ENCODE results near the gene DIP2A. TPM values are rescaled to one million over a fixed set of nuclear protein-coding genes. Genes with fewer than 3 reads are reported as not detected.

DIP2A gene
- total and polyA plus RNA-seq, 5 donors, result 28.6 to 40.6 (median 37.1) TPM

DNA sequence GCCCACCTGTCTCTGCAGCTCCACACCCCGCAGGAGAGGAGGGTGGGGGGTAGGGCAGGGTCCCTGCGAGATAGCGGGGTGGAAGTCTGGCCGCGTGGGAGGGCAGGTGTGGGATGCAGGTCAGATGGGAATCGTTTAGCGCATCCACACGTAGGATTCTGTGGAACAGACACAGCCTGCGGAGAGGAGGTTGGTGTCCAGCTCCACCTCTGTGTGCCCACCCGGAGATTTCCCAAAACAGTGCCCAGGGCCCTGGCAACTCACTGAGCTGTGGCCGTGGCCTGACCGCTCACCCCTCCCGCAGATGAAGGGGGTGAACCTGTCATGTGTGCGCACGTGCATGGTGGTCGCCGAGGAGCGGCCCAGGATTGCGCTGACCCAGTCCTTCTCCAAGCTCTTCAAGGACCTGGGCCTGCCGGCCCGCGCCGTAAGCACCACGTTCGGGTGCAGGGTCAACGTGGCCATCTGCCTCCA lies 99.3 kb downstream of the DIP2A start:
- Histone ChIP-seq H3K27me3 (ENCODE audit: control insufficient read depth, insufficient read depth) (no peaks in the 10 kb centered on the region), H3K4me3 (ENCODE audit: low read length) (no peak overlapping the region), H3K4me1 (ENCODE audit: control insufficient read depth, insufficient read depth, low read length) (peaks cover 2% of the 10 kb centered on the region), H3K9me3 (ENCODE audit: control insufficient read depth, low read length) (no peaks in the 10 kb centered on the region), H3K27ac (ENCODE audit: low read length) (no peak overlapping the region)
- DNase-seq, result peak in 1 of 3 donors; percentile 52
- WGBS, result 94% methylated on average over 26 of the region's 26 CpGs
- no peak for ATAC-seq
- intact Hi-C loops (cut with DNase I), result no loop called here

DNA sequence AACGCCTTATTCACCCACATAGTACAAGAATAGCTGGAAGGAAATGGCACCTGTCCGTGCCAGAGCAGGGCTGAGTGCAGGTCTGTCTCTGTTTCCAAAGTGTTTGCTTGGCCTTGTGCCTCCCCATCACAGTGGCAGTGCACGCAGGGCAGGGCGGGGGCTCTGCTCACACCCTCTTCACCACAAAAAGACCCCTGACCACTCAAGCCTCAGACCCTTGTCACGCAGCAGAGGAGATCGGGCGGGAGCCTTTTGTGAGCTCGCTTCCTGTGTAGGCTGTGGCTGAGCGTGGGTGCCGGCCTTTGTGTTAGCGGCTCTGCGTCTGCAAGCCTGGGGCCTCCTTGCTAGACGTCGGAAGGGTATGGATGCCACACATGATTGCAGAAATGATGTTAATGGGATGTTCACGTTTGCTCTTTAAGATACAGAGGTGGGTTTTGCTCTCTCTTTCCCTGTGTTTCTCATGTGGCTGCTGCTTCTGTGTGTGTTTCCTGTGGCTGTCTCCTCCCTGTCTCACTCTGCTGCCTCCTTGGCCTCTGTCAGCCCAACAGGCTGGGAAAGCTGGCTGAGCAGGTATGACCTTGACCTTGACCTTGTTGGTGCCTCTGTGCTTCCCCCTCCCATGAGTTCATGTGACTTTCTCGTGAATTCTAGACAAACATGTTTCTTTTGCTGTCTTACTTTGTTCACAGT lies 100.7 kb downstream of the DIP2A start:
- intact Hi-C loops (cut with DNase I), result no loop called here
- Histone ChIP-seq H3K9me3 (ENCODE audit: control insufficient read depth, low read length) (no peaks in the 10 kb centered on the region), H3K27ac (ENCODE audit: low read length) (peak overlapping the region; percentile 31), H3K4me3 (ENCODE audit: low read length) (no peak overlapping the region), H3K27me3 (ENCODE audit: control insufficient read depth, insufficient read depth) (no peaks in the 10 kb centered on the region), H3K4me1 (ENCODE audit: control insufficient read depth, insufficient read depth, low read length) (peaks cover 2% of the 10 kb centered on the region)
- peak in 1 of 3 donors; percentile 64 for DNase-seq
- ATAC-seq, result peak in 1 of 2 donors; percentile 10
- WGBS, result 60% methylated on average over 16 of the region's 16 CpGs

DNA sequence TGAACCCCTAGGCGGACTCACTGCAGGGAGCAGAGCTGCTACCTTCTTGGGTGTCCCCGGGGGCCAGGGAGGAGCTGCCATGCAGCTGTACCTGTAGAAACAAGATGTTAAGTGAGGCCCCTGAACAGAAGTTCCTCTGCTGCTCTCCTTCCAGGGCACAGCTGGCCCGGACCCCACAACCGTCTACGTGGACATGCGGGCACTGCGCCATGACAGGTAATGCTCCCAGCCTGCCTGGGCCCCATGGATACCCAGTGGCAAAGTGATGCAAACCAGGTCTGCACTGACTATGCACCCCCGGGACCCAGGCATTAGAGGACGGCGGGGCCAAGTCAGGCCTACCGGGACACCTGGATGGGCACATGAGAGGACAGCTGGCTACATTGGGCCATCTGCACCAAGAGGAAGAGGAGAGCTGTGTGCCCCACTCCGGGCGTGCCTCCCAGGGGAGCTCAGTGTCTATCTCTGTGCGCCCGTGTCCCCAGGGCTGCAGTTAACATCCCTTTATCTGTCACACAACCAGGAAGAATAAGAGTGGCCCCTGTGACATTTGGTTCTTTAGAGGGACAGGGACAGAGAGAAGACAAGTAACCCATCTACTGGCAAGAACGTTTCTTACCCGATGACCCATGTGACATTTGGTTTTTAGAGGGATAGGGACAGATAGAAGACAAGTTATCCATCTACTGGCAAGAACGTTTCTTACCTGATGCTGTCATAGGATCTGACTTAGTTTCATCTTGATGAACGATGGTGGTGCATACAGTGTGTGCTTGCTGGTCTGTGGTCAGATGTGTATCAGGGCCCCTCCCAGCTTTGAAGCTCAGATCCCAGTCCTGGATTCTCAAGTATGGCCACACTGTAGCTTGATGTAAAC lies 102.1 kb downstream of the DIP2A start:
- Histone ChIP-seq H3K9me3 (ENCODE audit: control insufficient read depth, low read length) (no peaks in the 10 kb centered on the region), H3K27ac (ENCODE audit: low read length) (no peak overlapping the region), H3K27me3 (ENCODE audit: control insufficient read depth, insufficient read depth) (no peaks in the 10 kb centered on the region), H3K4me3 (ENCODE audit: low read length) (no peak overlapping the region), H3K4me1 (ENCODE audit: control insufficient read depth, insufficient read depth, low read length) (peaks cover 2% of the 10 kb centered on the region)
- ATAC-seq (no peak), DNase-seq (peak in 1 of 3 donors; percentile 53)
- WGBS, result 92% methylated on average over 19 of the region's 19 CpGs
- intact Hi-C loops (cut with DNase I), result no loop called here

DNA sequence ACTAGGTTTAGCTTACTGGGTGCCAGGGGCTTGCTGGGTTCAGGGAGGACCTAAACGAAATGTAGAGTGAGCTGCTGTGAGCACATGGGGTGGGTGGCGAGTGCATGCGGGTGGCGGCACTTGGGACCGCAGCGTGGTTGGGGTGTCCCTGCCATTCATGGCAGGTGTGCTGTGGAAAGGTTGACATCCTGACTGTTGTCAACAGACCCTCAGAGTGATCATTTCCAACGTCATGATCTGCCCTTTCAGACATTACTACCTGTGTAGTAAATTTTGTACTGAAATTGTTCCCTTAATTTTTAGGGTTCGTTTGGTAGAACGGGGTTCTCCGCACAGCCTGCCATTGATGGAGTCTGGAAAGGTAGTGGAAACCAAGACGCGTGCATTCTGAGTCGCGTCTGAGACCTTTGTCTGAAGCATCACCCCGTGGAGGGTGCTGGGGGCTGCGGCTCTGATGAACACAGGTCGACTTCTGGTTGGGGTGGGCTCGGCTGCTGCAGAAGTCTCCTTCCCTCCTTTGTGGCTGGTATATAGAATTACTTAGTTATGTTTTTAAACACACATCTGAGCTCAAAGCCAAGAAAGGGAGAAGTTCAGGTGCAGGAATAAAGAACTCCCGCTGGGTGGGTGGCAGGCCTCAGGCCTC lies 102.9 kb downstream of the DIP2A start:
- H3K4me1 ChIP-seq (ENCODE audit: control insufficient read depth, insufficient read depth, low read length), result peaks cover 2% of the 10 kb centered on the region
- H3K4me3 ChIP-seq (ENCODE audit: low read length), result no peak overlapping the region
- no peak overlapping the region for H3K27ac ChIP-seq (ENCODE audit: low read length)
- ATAC-seq (no peak), DNase-seq (no peak)
- H3K9me3 ChIP-seq (ENCODE audit: control insufficient read depth, low read length), result no peaks in the 10 kb centered on the region
- intact Hi-C loops (cut with DNase I), result no loop called here
- WGBS, result 95% methylated on average over 19 of the region's 19 CpGs
- H3K27me3 ChIP-seq (ENCODE audit: control insufficient read depth, insufficient read depth), result no peaks in the 10 kb centered on the region

DNA sequence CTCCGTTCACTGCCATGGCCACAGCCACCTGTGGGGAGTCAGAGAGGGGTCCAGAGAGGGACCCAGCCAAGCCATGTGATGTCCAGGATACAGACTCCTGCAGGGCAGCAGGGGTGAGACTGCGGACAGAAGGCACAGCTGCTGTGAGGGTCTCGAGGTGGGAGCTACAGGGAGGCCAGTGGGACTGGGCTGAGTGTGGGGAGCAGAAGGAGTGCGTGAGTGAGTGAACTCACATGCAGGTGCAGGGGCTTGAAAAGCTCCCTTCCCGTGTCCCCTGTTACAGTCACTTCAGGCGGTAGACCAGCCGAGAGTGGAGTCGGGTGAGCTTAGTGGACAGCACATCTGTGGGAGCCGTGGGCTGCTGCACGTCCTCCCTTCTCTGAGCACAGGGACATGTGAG lies 103.8 kb downstream of the DIP2A start:
- H3K4me3 ChIP-seq (ENCODE audit: low read length), result no peak overlapping the region
- H3K4me1 ChIP-seq (ENCODE audit: control insufficient read depth, insufficient read depth, low read length), result peaks cover 2% of the 10 kb centered on the region
- H3K27ac ChIP-seq (ENCODE audit: low read length), result no peak overlapping the region
- intact Hi-C loops (cut with DNase I), result no loop called here
- ATAC-seq, result no peak
- no peak for DNase-seq
- H3K27me3 ChIP-seq (ENCODE audit: control insufficient read depth, insufficient read depth), result no peaks in the 10 kb centered on the region
- 90% methylated on average over 10 of the region's 10 CpGs for WGBS
- no peaks in the 10 kb centered on the region for H3K9me3 ChIP-seq (ENCODE audit: control insufficient read depth, low read length)

DNA sequence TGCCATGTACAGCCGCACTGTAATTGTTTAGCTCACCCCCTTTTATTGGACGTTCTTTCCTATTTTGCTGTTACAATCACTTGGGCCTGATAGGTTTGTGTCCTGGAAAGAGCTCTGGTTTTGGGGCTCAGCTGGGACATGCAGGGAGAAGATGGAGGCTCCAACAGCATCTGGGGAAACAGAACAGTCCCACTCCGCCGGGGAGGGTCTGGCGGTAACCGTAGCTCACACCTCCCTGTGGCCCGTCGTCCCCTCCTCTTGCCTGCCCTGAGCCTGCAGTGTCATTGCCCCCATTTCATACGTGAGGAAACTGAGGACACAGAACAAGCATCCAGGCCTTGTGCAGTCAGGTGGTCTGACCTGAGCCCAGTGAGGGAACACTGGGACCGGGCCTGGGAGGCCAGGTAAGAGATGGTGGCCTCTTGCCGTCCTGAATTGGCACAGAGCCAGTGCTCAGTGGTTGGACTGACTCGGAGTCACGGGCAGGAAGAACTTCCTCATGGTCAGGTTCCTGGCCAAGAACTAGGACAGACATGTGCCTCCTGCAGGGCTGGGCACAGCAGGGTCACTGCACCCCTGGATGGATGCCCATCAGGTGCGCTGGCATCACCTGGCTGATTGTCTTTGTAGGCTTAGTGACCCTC lies 104.4 kb downstream of the DIP2A start:
- no peak for ATAC-seq
- H3K4me3 ChIP-seq (ENCODE audit: low read length), result no peak overlapping the region
- H3K27ac ChIP-seq (ENCODE audit: low read length), result no peak overlapping the region
- H3K9me3 ChIP-seq (ENCODE audit: control insufficient read depth, low read length), result no peaks in the 10 kb centered on the region
- intact Hi-C loops (cut with DNase I), result no loop called here
- WGBS, result 80% methylated on average over 14 of the region's 14 CpGs
- H3K4me1 ChIP-seq (ENCODE audit: control insufficient read depth, insufficient read depth, low read length), result peaks cover 2% of the 10 kb centered on the region
- H3K27me3 ChIP-seq (ENCODE audit: control insufficient read depth, insufficient read depth), result no peaks in the 10 kb centered on the region
- DNase-seq, result peak in 1 of 3 donors; percentile 46

DNA sequence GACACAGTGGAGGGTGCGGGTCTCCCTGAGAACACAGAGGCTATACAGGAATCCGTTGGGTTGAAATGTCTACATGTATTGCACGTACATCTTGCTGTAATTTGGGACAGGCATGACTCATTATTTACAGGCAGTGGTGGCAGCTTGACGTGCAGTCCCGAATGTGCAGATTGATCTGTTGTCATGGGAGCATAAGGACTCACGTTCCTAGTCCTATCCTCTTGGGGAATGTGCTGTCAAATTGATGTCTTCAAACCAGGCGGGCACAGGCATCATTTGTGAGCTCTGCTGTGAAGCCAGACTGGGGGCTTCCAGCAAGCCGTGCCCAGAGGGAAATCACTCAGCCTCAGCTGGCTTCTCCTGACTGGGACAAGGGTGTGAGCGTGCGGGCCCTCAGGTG lies 105.7 kb downstream of the DIP2A start:
- Histone ChIP-seq H3K27ac (ENCODE audit: low read length) (no peak overlapping the region), H3K9me3 (ENCODE audit: control insufficient read depth, low read length) (no peaks in the 10 kb centered on the region), H3K4me1 (ENCODE audit: control insufficient read depth, insufficient read depth, low read length) (peaks cover 2% of the 10 kb centered on the region), H3K27me3 (ENCODE audit: control insufficient read depth, insufficient read depth) (no peaks in the 10 kb centered on the region), H3K4me3 (ENCODE audit: low read length) (no peak overlapping the region)
- no peak for DNase-seq
- 86% methylated on average over 10 of the region's 10 CpGs for WGBS
- intact Hi-C loops (cut with DNase I), result no loop called here
- ATAC-seq, result no peak

DNA sequence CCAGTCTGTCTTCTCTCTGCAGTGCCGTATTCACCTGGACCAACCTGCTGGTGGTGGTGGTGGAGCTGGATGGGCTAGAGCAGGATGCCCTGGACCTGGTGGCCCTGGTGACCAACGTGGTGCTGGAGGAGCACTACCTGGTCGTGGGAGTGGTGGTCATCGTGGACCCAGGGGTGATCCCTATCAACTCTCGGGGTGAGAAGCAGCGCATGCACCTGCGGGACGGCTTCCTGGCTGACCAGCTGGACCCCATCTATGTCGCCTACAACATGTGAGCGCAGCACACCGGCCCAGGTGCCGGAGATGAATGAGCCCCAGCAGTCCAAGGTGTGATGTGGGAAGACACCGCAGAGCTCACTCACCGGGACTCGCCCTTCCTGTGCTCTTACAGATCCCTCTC lies 108.7 kb downstream of the DIP2A start:
- Histone ChIP-seq H3K27ac (ENCODE audit: low read length) (no peak overlapping the region), H3K27me3 (ENCODE audit: control insufficient read depth, insufficient read depth) (no peaks in the 10 kb centered on the region), H3K4me3 (ENCODE audit: low read length) (no peak overlapping the region), H3K4me1 (ENCODE audit: control insufficient read depth, insufficient read depth, low read length) (no peaks in the 10 kb centered on the region), H3K9me3 (ENCODE audit: control insufficient read depth, low read length) (no peaks in the 10 kb centered on the region)
- 90% methylated on average over 15 of the region's 15 CpGs for WGBS
- no peak for ATAC-seq
- peak in 2 of 3 donors; percentile 33 to 55 for DNase-seq
- intact Hi-C loops (cut with DNase I), result no loop called here

DNA sequence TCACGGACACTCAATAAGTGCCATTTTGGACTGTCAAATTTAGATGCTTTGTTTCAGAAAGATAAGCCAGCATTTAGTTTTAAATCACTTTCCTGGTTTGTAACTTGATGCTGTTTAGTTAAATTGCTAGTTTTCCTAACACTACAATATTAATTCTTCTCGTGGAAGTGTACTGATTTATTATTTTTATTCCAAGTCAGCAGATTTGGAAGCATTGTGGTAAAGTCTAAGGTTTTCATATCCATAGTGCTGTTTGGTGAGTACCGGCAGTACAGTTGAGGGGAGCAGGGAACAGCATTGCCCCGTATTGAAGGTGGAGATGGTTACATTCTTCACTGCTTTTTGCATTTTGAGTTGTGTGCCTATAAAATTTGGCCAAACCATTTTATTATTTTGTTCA lies 109.9 kb downstream of the DIP2A start:
- Histone ChIP-seq H3K27me3 (ENCODE audit: control insufficient read depth, insufficient read depth) (no peaks in the 10 kb centered on the region), H3K9me3 (ENCODE audit: control insufficient read depth, low read length) (no peaks in the 10 kb centered on the region), H3K27ac (ENCODE audit: low read length) (no peak overlapping the region), H3K4me1 (ENCODE audit: control insufficient read depth, insufficient read depth, low read length) (no peaks in the 10 kb centered on the region), H3K4me3 (ENCODE audit: low read length) (no peak overlapping the region)
- DNase-seq (no peak), ATAC-seq (no peak)
- intact Hi-C loops (cut with DNase I), result no loop called here
- WGBS, result 96% methylated on average over 4 of the region's 4 CpGs

DNA sequence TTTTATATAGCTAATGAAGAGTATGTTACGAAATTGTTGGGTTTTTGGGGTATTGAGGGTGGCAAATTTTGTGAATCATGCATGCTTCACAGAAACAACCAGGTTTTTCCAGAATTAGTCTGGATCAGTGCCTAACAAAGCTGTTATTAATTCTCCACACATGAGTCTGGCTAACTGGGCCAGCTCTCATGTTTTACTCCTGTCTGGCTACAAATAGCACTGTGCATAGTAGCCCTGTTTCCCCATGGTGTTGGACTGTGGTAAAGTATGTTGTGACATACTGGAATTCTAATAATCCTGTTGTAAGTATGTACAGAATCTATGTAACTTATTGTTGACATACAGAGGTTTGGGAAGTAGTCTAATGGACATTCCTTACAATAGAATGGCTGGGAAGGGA lies 110.4 kb downstream of the DIP2A start:
- Histone ChIP-seq H3K27ac (ENCODE audit: low read length) (no peak overlapping the region), H3K9me3 (ENCODE audit: control insufficient read depth, low read length) (no peaks in the 10 kb centered on the region), H3K4me3 (ENCODE audit: low read length) (no peak overlapping the region), H3K4me1 (ENCODE audit: control insufficient read depth, insufficient read depth, low read length) (no peaks in the 10 kb centered on the region), H3K27me3 (ENCODE audit: control insufficient read depth, insufficient read depth) (no peaks in the 10 kb centered on the region)
- WGBS, result 96% methylated on average over 1 of the region's 1 CpG
- ATAC-seq (no peak), DNase-seq (no peak)
- intact Hi-C loops (cut with DNase I), result no loop called here
